IMR-90 (cell line): ENCODE data around the gene WEE2. TPM values are rescaled to one million over a fixed set of nuclear protein-coding genes. Genes with fewer than 3 reads are reported as not detected.

Experiments used
- ATAC-seq: fragments of 200-7000 bp; cut with Tn5 transposase; 2 replicates; pipeline ENCODE4 v1.9.1; 2020; ENCODE audit warnings: low read depth, mild to moderate bottlenecking, moderate library complexity
- BruUV-seq: library from RNA; stranded (reverse); fragments of 400-500 nt; replicated peaks from 2 replicates; lab custom pipeline; 2021; lab: Mats Ljungman, UMichigan
- CTCF ChIA-PET: fragments of 300-600 bp; formaldehyde crosslinking; extraction: SDS; loops from one replicate; lab custom pipeline; 2021; ENCODE audit warnings: antibody characterized with exemption; lab: Yijun Ruan, JAX
- POLR2A ChIA-PET: fragments of 300-600 bp; sonication (Branson Sonifier 250); formaldehyde crosslinking; loops from one replicate; lab custom pipeline; 2022; ENCODE audit warnings: antibody characterized with exemption; ENCODE audit not compliant: unreplicated experiment; lab: Charles Lee
- DNase-seq: peaks from one replicate; pipeline ENCODE4 v3.0.0; 2013
- H2AFZ ChIP-seq: replicated peaks from 2 replicates; pipeline ENCODE3; 2013; ENCODE audit warnings: low read length, mild to moderate bottlenecking; ENCODE audit not compliant: poor library complexity
- H2AK5ac ChIP-seq: 2 replicates; pipeline ENCODE4 v1.6.1; 2013; ENCODE audit warnings: low read depth, low read length, inconsistent platforms
- H2AK9ac ChIP-seq: replicated peaks from 2 replicates; pipeline ENCODE3; 2013; ENCODE audit warnings: mild to moderate bottlenecking, low read depth, low read length, moderate library complexity; ENCODE audit not compliant: poor library complexity
- H2BK120ac ChIP-seq: 2 replicates; pipeline ENCODE4 v1.6.1; 2013; ENCODE audit warnings: low read depth, low read length, inconsistent platforms
- H2BK15ac ChIP-seq: 3 replicates; pipeline ENCODE4 v1.6.1; 2013; ENCODE audit warnings: low read depth, low read length, inconsistent platforms
- H2BK20ac ChIP-seq: 2 replicates; pipeline ENCODE4 v1.6.1; 2013; ENCODE audit warnings: low read depth, mild to moderate bottlenecking, inconsistent platforms, low read length, moderate library complexity
- H2BK5ac ChIP-seq: 2 replicates; pipeline ENCODE4 v1.6.1; 2013; ENCODE audit warnings: mild to moderate bottlenecking, low read depth, low read length, inconsistent platforms; ENCODE audit not compliant: poor library complexity, severe bottlenecking
- H3K14ac ChIP-seq: replicated peaks from 2 replicates; pipeline ENCODE4 v1.6.1; 2013; ENCODE audit warnings: low read depth, low read length, inconsistent platforms
- H3K18ac ChIP-seq: 2 replicates; pipeline ENCODE4 v1.6.1; 2013; ENCODE audit warnings: low read depth, low read length, control low read depth
- H3K23ac ChIP-seq: 2 replicates; pipeline ENCODE4 v1.6.1; 2013; ENCODE audit warnings: low read depth, low read length, inconsistent platforms
- H3K27ac ChIP-seq: 2 replicates; pipeline ENCODE4 v1.5.1; 2013; ENCODE audit warnings: mild to moderate bottlenecking, control low read depth, low read length; ENCODE audit not compliant: insufficient read depth
- H3K27me3 ChIP-seq: 2 replicates; pipeline ENCODE4 v1.6.1; 2013; ENCODE audit warnings: low read length; ENCODE audit not compliant: control insufficient read depth, insufficient read depth
- H3K36me3 ChIP-seq: 2 replicates; pipeline ENCODE4 v1.6.1; 2013; ENCODE audit warnings: low read length, mixed read lengths; ENCODE audit not compliant: control insufficient read depth, insufficient read depth
- H3K4ac ChIP-seq: 2 replicates; pipeline ENCODE4 v1.6.1; 2013; ENCODE audit warnings: low read depth, low read length, inconsistent platforms
- H3K4me1 ChIP-seq: 2 replicates; pipeline ENCODE4 v1.6.1; 2013; ENCODE audit warnings: low read length, mixed read lengths; ENCODE audit not compliant: control insufficient read depth, insufficient read depth
- H3K4me2 ChIP-seq: 2 replicates; pipeline ENCODE4 v1.6.1; 2013; ENCODE audit warnings: low read depth, mild to moderate bottlenecking, control low read depth, low read length, moderate library complexity
- H3K4me3 ChIP-seq: 2 replicates; pipeline ENCODE4 v1.5.1; 2013; ENCODE audit warnings: low read depth, mild to moderate bottlenecking, control low read depth, low read length, moderate library complexity; ENCODE audit not compliant: insufficient read depth
- H3K56ac ChIP-seq: 2 replicates; pipeline ENCODE4 v1.6.1; 2013; ENCODE audit warnings: low read length, inconsistent platforms; ENCODE audit not compliant: insufficient read depth; ENCODE audit errors: extremely low read depth
- H3K79me1 ChIP-seq, 2 experiments: 2 replicates each; pipeline ENCODE4 v1.6.1; 2013; ENCODE audit warnings: low read length in 2 of 2, inconsistent platforms in 1 of 2, low read depth in 1 of 2
- H3K9ac ChIP-seq: 2 replicates; pipeline ENCODE4 v1.6.1; 2013; ENCODE audit warnings: low read depth, low read length, control low read depth
- H3K9me1 ChIP-seq: 2 replicates; pipeline ENCODE4 v1.6.1; 2013; ENCODE audit warnings: low read length, inconsistent platforms; ENCODE audit not compliant: insufficient read depth
- H3K9me3 ChIP-seq: 2 replicates; pipeline ENCODE4 v1.6.1; 2013; ENCODE audit warnings: low read length; ENCODE audit not compliant: control insufficient read depth, insufficient read depth
- H4K20me1 ChIP-seq: 2 replicates; pipeline ENCODE4 v1.6.1; 2013; ENCODE audit warnings: low read length, inconsistent platforms; ENCODE audit not compliant: insufficient read depth
- H4K5ac ChIP-seq: 2 replicates; pipeline ENCODE4 v1.6.1; 2013; ENCODE audit warnings: mild to moderate bottlenecking, low read depth, low read length, control low read depth
- H4K8ac ChIP-seq, 2 experiments: 2 replicates each; pipeline ENCODE4 v1.6.1; 2013; ENCODE audit warnings: low read depth in 2 of 2, low read length in 2 of 2, control low read depth in 1 of 2, inconsistent platforms in 1 of 2
- H4K91ac ChIP-seq: 2 replicates; pipeline ENCODE4 v1.6.1; 2013; ENCODE audit warnings: low read depth, low read length, inconsistent platforms; ENCODE audit not compliant: insufficient read depth
- CEBPB ChIP-seq: IDR thresholded peaks from 2 replicates; pipeline ENCODE4 v1.6.1; 2012; ENCODE audit warnings: low read depth, low read length, improper control_type of control experiment
- SMC3 ChIP-seq: fragments of 150-350 bp; IDR thresholded peaks from 2 replicates; pipeline ENCODE4 v1.6.1; 2016; ENCODE audit warnings: low read depth, mild to moderate bottlenecking, antibody characterized with exemption, low read length, moderate library complexity
- WGBS, 2 experiments: methylation state at CpG; one replicate each; pipeline versions ENCODE4 v1.1.5 to v1.1.7; 2013; ENCODE audit warnings: missing lambda C conversion rate in 2 of 2; ENCODE audit not compliant: insufficient read length in 1 of 2; ENCODE audit errors: extremely low coverage in 2 of 2; 5-methylcytosine and 5-hydroxymethylcytosine counted together
- dilution Hi-C: fragments of 300-500 bp; cut with HindIII; formaldehyde crosslinking; loops from one replicate; pipeline ENCODE4 v1.14.3; 2018; ENCODE audit warnings: low sequenced_read_pairs; ENCODE audit not compliant: unreplicated experiment
- in situ Hi-C: fragments of 300-500 bp; cut with MboI; formaldehyde crosslinking; loops from 3 replicates; pipeline ENCODE4 v1.14.3; 2019; ENCODE audit warnings: low sequenced_read_pairs, inconsistent platforms, mixed read lengths
- intact Hi-C: fragments of 100-400 bp; cut with micrococcal nuclease; formaldehyde crosslinking; loops from 2 replicates; pipeline ENCODE4 v1.10.0; 2022
- polyA plus RNA-seq, 3 experiments: library from polyadenylated mRNA; depleted of rRNA; stranded (reverse); fragments of >200 nt; gene quantifications; 2 replicates each; pipeline ENCODE4 v1.2.3, GENCODE V29; 2012; ENCODE audit warnings: low replicate concordance in 1 of 3
- total RNA-seq: library from RNA; depleted of rRNA; stranded (reverse); fragments of >200 nt; gene quantifications from 2 replicates; pipeline ENCODE4 v1.2.3, GENCODE V29; 2012
- TF ChIP-seq, protein P1 (sequence below): conservative IDR thresholded peaks from 2 replicates; pipeline ENCODE4 v1.5.1; 2012; ENCODE audit warnings: mild to moderate bottlenecking, low read depth, low read length, improper control_type of control experiment

Gene WEE2
- total and polyA plus RNA-seq, 2 of the 4 experiments (the other 2 are of a cell fraction): not detected

DNA sequence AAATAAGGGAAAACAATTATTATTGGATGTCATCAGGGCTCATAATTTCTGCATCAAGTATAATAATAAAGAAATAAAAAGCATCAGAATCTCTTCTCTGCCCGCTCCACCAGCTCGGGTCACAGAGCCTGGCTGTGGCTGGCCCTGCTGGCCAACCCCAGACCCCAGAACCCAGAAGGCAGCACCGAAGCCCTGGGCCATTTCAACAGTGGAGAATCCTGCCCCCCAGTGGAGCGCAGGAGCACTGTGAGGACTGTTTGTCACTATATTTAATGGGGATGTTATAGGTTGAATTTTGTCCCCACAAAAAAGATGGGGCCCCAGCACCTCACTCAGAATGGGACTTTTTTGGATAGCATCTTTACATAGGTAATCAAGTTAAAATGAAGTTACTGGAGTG lies 33.5 kb upstream of the WEE2 start:
- CTCF ChIA-PET: no interaction called here
- no TSS peak for BruUV-seq
- no peak overlapping the region for H3K56ac ChIP-seq
- H4K8ac ChIP-seq: no peak overlapping the region
- DNase-seq: no peak
- no peak overlapping the region for H2BK120ac ChIP-seq
- intact Hi-C loops: no loop called here
- H3K27me3 ChIP-seq: no peaks in the 10 kb centered on the region
- H3K4me3 ChIP-seq: no peak overlapping the region
- no peak overlapping the region for H2BK5ac ChIP-seq
- TF ChIP-seq, protein P1, sequence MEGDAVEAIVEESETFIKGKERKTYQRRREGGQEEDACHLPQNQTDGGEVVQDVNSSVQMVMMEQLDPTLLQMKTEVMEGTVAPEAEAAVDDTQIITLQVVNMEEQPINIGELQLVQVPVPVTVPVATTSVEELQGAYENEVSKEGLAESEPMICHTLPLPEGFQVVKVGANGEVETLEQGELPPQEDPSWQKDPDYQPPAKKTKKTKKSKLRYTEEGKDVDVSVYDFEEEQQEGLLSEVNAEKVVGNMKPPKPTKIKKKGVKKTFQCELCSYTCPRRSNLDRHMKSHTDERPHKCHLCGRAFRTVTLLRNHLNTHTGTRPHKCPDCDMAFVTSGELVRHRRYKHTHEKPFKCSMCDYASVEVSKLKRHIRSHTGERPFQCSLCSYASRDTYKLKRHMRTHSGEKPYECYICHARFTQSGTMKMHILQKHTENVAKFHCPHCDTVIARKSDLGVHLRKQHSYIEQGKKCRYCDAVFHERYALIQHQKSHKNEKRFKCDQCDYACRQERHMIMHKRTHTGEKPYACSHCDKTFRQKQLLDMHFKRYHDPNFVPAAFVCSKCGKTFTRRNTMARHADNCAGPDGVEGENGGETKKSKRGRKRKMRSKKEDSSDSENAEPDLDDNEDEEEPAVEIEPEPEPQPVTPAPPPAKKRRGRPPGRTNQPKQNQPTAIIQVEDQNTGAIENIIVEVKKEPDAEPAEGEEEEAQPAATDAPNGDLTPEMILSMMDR: 0 out of 2 replicates have a peak, but pooled peaks have one; percentile 11
- TF ChIP-seq CEBPB: no peak
- no peak for TF ChIP-seq SMC3
- H2BK15ac ChIP-seq: no peak overlapping the region
- H3K4me2 ChIP-seq: no peak overlapping the region
- in situ Hi-C loops: no loop called here
- H4K5ac ChIP-seq: no peak overlapping the region
- no peak overlapping the region for H2AK9ac ChIP-seq
- no peaks in the 10 kb centered on the region for H3K9me3 ChIP-seq
- no peak overlapping the region for H3K18ac ChIP-seq
- no peak overlapping the region for H4K91ac ChIP-seq
- no peak overlapping the region for H2AK5ac ChIP-seq
- no peak overlapping the region for H2BK20ac ChIP-seq
- no peaks in the 10 kb centered on the region for H3K79me1 ChIP-seq
- no peaks in the 10 kb centered on the region for H3K4me1 ChIP-seq
- no peak overlapping the region for H3K27ac ChIP-seq
- dilution Hi-C loops: no loop called here
- POLR2A ChIA-PET: no interaction called here
- no peaks in the 10 kb centered on the region for H3K9me1 ChIP-seq
- H3K36me3 ChIP-seq: peaks cover 1% of the 10 kb centered on the region; the same call in 1 of the 2 replicates
- WGBS, 2 experiments: no CpG with 5 or more reads among the region's 4 CpGs
- no peak overlapping the region for H2AFZ ChIP-seq
- no peak overlapping the region for H3K14ac ChIP-seq
- no peak overlapping the region for H3K23ac ChIP-seq
- no peaks in the 10 kb centered on the region for H4K20me1 ChIP-seq
- H3K4ac ChIP-seq: no peak overlapping the region
- ATAC-seq: no peak
- no peak overlapping the region for H3K9ac ChIP-seq
